GM23338 (cell line): Measurements from ENCODE around the gene PGM1. TPM values are rescaled to one million over a fixed set of nuclear protein-coding genes. Genes with fewer than 3 reads are reported as not detected.

Experiments used
- ATAC-seq: fragments of 200-7000 bp; cut with Tn5 transposase; 3 replicates; pipeline ENCODE4 v1.9.1; 2020
- DNase-seq: peaks from one replicate; pipeline ENCODE4 v3.0.0-alpha.2; 2015; ENCODE audit warnings: low spot score
- H2AFZ ChIP-seq: fragments of 200-600 bp; sonication (generic); 2 replicates; pipeline ENCODE4 v1.8.0; 2016; ENCODE audit warnings: antibody characterized with exemption, mild to moderate bottlenecking, moderate library complexity
- H3F3A ChIP-seq: fragments of 200-600 bp; sonication (generic); replicated peaks from 2 replicates; pipeline ENCODE4 v1.8.0; 2017; ENCODE audit warnings: antibody characterized with exemption, mixed run types, low read depth
- H3K27ac ChIP-seq: fragments of 200-600 bp; sonication (generic); 2 replicates; pipeline ENCODE4 v1.6.1; 2016; ENCODE audit warnings: low read depth
- H3K27me3 ChIP-seq: fragments of 200-600 bp; sonication (generic); 2 replicates; pipeline ENCODE4 v1.8.0; 2016; ENCODE audit warnings: mild to moderate bottlenecking, mixed run types, moderate library complexity; ENCODE audit not compliant: insufficient read depth
- H3K36me3 ChIP-seq: fragments of 200-600 bp; sonication (generic); 2 replicates; pipeline ENCODE4 v1.8.0; 2016; ENCODE audit warnings: mild to moderate bottlenecking; ENCODE audit not compliant: insufficient read depth
- H3K4me1 ChIP-seq: fragments of 200-600 bp; sonication (generic); 2 replicates; pipeline ENCODE4 v1.8.0; 2016; ENCODE audit warnings: mild to moderate bottlenecking, moderate library complexity; ENCODE audit not compliant: insufficient read depth
- H3K4me2 ChIP-seq: fragments of 200-600 bp; sonication (generic); 2 replicates; pipeline ENCODE4 v1.7.1; 2017; ENCODE audit warnings: mixed run types
- H3K4me3 ChIP-seq: fragments of 200-600 bp; sonication (generic); 2 replicates; pipeline ENCODE4 v1.6.1; 2016; ENCODE audit warnings: mixed run types
- H3K79me2 ChIP-seq: fragments of 200-600 bp; sonication (generic); replicated peaks from 2 replicates; pipeline ENCODE4 v1.8.0; 2017; ENCODE audit warnings: mild to moderate bottlenecking; ENCODE audit not compliant: insufficient read depth
- H3K9me2 ChIP-seq: fragments of 200-600 bp; sonication (generic); 2 replicates; pipeline ENCODE4 v1.8.0; 2017; ENCODE audit not compliant: insufficient read depth
- H4K20me1 ChIP-seq: fragments of 200-600 bp; sonication (generic); replicated peaks from 2 replicates; pipeline ENCODE4 v1.8.0; 2017; ENCODE audit warnings: mild to moderate bottlenecking; ENCODE audit not compliant: insufficient read depth
- H3K27ac Mint-ChIP-seq: 2 replicates; pipeline ENCODE4 v1.8.0; 2020; ENCODE audit warnings: inconsistent platforms, mild to moderate bottlenecking, moderate library complexity, mixed read lengths
- H3K27me3 Mint-ChIP-seq: 3 replicates; pipeline ENCODE4 v1.8.0; 2022; ENCODE audit warnings: low read depth, mild to moderate bottlenecking, moderate library complexity, mixed read lengths, inconsistent platforms; ENCODE audit not compliant: insufficient read depth, poor library complexity
- H3K36me3 Mint-ChIP-seq: 3 replicates; pipeline ENCODE4 v1.8.0; 2021; ENCODE audit warnings: low read depth, mild to moderate bottlenecking, inconsistent platforms, moderate library complexity, mixed read lengths
- H3K4me1 Mint-ChIP-seq: 3 replicates; pipeline ENCODE4 v1.8.0; 2020; ENCODE audit warnings: mild to moderate bottlenecking, inconsistent platforms, mixed read lengths
- H3K4me3 Mint-ChIP-seq: 3 replicates; pipeline ENCODE4 v1.8.0; 2021; ENCODE audit warnings: moderate library complexity, mild to moderate bottlenecking, inconsistent platforms, mixed read lengths
- H3K9me3 Mint-ChIP-seq: 3 replicates; pipeline ENCODE4 v1.8.0; 2020; ENCODE audit warnings: moderate library complexity, mild to moderate bottlenecking, inconsistent platforms, mixed read lengths
- NANOG ChIP-seq: IDR thresholded peaks from 2 replicates; pipeline ENCODE4 v1.6.1; 2016; ENCODE audit warnings: antibody characterized with exemption, borderline replicate concordance
- POLR2AphosphoS5 ChIP-seq: IDR thresholded peaks from 2 replicates; pipeline ENCODE4 v1.6.1; 2016; ENCODE audit warnings: antibody characterized with exemption, low read depth
- STAT1 ChIP-seq: IDR thresholded peaks from one replicate; pipeline ENCODE4 v1.6.1; 2016; ENCODE audit warnings: antibody characterized with exemption; ENCODE audit not compliant: unreplicated experiment
- ZNF114 ChIP-seq: fragments of 250-450 bp; sonication (Bioruptor Pico); IDR thresholded peaks from 2 replicates; pipeline ENCODE4 v1.5.0; 2020; ENCODE audit warnings: mild to moderate bottlenecking, moderate library complexity
- polyA plus RNA-seq: library from polyadenylated mRNA; unstranded; fragments of >200 nt; fragmentation: Nextera tagmentation; extraction: Ambion mirVana; gene quantifications from 2 replicates; pipeline ENCODE4 v1.2.1, GENCODE V29; 2016
- total RNA-seq: library from RNA; depleted of rRNA; stranded (reverse); fragments of >200 nt; shearing (Covaris generic); gene quantifications from 2 replicates; pipeline ENCODE4 v1.2.3, GENCODE V29; 2014
- TF ChIP-seq, protein P1 (sequence below): IDR thresholded peaks from 2 replicates; pipeline ENCODE4 v1.6.1; 2016; ENCODE audit warnings: antibody characterized with exemption
- TF ChIP-seq, protein P2 (sequence below): fragments of 250-450 bp; sonication (Bioruptor Pico); IDR thresholded peaks from 2 replicates; pipeline ENCODE4 v1.5.0; 2020; ENCODE audit warnings: mild to moderate bottlenecking, moderate library complexity

Gene PGM1
- total and polyA plus RNA-seq, 2 experiments from 2014 or later, result 20.9 to 71.9 TPM

DNA sequence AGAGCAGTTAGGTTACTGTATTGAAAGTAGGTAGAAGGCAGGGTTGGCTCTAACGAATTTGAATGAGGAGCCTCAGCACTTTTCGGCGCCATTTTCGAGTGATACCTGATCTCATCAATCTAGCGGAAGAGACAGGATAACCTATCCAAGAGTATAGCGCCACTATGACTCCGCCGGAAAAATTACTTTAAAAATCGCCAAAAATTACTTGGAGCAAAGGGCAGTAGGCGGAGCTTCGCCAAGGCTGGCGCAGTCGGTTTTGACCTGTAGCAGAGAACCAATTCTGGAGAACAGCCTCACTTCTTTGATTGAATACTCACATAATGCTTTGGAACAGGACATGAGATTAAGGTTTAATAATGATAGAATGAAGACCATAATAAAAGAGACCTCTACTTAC is 44.3 kb upstream of the PGM1 start:
- Histone ChIP-seq H3K4me3 (no peak overlapping the region), H3K4me1 (peaks cover 3% of the 10 kb centered on the region; the same call in 1 of the 2 replicates), H2AFZ (no peak overlapping the region), H3F3A (no peaks in the 10 kb centered on the region), H3K9me2 (no peaks in the 10 kb centered on the region), H3K27ac (no peak overlapping the region), H3K79me2 (no peaks in the 10 kb centered on the region), H3K36me3 (no peaks in the 10 kb centered on the region), H4K20me1 (no peaks in the 10 kb centered on the region), H3K4me2 (no peak overlapping the region), H3K27me3 (no peaks in the 10 kb centered on the region)
- no peaks in the 10 kb centered on the region for H3K36me3 Mint-ChIP-seq
- ATAC-seq (no peak), DNase-seq (no peak)
- TF ChIP-seq, protein P1, sequence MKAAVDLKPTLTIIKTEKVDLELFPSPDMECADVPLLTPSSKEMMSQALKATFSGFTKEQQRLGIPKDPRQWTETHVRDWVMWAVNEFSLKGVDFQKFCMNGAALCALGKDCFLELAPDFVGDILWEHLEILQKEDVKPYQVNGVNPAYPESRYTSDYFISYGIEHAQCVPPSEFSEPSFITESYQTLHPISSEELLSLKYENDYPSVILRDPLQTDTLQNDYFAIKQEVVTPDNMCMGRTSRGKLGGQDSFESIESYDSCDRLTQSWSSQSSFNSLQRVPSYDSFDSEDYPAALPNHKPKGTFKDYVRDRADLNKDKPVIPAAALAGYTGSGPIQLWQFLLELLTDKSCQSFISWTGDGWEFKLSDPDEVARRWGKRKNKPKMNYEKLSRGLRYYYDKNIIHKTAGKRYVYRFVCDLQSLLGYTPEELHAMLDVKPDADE, result no peak
- TF ChIP-seq, protein P2, sequence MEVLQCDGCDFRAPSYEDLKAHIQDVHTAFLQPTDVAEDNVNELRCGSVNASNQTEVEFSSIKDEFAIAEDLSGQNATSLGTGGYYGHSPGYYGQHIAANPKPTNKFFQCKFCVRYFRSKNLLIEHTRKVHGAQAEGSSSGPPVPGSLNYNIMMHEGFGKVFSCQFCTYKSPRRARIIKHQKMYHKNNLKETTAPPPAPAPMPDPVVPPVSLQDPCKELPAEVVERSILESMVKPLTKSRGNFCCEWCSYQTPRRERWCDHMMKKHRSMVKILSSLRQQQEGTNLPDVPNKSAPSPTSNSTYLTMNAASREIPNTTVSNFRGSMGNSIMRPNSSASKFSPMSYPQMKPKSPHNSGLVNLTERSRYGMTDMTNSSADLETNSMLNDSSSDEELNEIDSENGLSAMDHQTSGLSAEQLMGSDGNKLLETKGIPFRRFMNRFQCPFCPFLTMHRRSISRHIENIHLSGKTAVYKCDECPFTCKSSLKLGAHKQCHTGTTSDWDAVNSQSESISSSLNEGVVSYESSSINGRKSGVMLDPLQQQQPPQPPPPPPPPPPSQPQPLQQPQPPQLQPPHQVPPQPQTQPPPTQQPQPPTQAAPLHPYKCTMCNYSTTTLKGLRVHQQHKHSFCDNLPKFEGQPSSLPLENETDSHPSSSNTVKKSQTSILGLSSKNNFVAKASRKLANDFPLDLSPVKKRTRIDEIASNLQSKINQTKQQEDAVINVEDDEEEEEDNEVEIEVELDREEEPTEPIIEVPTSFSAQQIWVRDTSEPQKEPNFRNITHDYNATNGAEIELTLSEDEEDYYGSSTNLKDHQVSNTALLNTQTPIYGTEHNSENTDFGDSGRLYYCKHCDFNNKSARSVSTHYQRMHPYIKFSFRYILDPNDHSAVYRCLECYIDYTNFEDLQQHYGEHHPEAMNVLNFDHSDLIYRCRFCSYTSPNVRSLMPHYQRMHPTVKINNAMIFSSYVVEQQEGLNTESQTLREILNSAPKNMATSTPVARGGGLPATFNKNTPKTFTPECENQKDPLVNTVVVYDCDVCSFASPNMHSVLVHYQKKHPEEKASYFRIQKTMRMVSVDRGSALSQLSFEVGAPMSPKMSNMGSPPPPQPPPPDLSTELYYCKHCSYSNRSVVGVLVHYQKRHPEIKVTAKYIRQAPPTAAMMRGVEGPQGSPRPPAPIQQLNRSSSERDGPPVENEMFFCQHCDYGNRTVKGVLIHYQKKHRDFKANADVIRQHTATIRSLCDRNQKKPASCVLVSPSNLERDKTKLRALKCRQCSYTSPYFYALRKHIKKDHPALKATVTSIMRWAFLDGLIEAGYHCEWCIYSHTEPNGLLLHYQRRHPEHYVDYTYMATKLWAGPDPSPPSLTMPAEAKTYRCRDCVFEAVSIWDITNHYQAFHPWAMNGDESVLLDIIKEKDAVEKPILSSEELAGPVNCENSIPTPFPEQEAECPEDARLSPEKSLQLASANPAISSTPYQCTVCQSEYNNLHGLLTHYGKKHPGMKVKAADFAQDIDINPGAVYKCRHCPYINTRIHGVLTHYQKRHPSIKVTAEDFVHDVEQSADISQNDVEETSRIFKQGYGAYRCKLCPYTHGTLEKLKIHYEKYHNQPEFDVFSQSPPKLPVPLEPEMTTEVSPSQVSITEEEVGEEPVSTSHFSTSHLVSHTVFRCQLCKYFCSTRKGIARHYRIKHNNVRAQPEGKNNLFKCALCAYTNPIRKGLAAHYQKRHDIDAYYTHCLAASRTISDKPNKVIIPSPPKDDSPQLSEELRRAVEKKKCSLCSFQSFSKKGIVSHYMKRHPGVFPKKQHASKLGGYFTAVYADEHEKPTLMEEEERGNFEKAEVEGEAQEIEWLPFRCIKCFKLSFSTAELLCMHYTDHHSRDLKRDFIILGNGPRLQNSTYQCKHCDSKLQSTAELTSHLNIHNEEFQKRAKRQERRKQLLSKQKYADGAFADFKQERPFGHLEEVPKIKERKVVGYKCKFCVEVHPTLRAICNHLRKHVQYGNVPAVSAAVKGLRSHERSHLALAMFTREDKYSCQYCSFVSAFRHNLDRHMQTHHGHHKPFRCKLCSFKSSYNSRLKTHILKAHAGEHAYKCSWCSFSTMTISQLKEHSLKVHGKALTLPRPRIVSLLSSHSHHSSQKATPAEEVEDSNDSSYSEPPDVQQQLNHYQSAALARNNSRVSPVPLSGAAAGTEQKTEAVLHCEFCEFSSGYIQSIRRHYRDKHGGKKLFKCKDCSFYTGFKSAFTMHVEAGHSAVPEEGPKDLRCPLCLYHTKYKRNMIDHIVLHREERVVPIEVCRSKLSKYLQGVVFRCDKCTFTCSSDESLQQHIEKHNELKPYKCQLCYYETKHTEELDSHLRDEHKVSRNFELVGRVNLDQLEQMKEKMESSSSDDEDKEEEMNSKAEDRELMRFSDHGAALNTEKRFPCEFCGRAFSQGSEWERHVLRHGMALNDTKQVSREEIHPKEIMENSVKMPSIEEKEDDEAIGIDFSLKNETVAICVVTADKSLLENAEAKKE (CRISPR knock-in tag), result no peak
- TF ChIP-seq POLR2AphosphoS5, result no peak
- no peak for TF ChIP-seq ZNF114 (CRISPR knock-in tag)
- no peak for TF ChIP-seq STAT1
- no peak for TF ChIP-seq NANOG
- H3K4me3 Mint-ChIP-seq, result no peak overlapping the region
- H3K4me1 Mint-ChIP-seq, result no peaks in the 10 kb centered on the region
- no peaks in the 10 kb centered on the region for H3K9me3 Mint-ChIP-seq
- H3K27ac Mint-ChIP-seq, result no peak overlapping the region
- H3K27me3 Mint-ChIP-seq, result peaks cover 2% of the 10 kb centered on the region
